Trophoblast cell (in vitro differentiated cells and primary cell): Measurements from ENCODE around the gene BAIAP2.

ENCODE experiments used
- DNase-seq, 2 donors: peaks; one replicate each; pipeline ENCODE4 v3.0.0-alpha.2; 2016
- H2AFZ ChIP-seq: 2 replicates; pipeline ENCODE4 v1.6.1; 2013; ENCODE audit warnings: low read length, moderate library complexity, mild to moderate bottlenecking; ENCODE audit not compliant: insufficient read depth, poor library complexity
- H2AK5ac ChIP-seq: 2 replicates; pipeline ENCODE4 v1.6.1; 2013; ENCODE audit warnings: mild to moderate bottlenecking, low read length
- H2BK120ac ChIP-seq: 2 replicates; pipeline ENCODE4 v1.6.1; 2013; ENCODE audit warnings: low read length, mild to moderate bottlenecking, moderate library complexity; ENCODE audit not compliant: insufficient read depth, poor library complexity
- H2BK12ac ChIP-seq: 2 replicates; pipeline ENCODE4 v1.6.1; 2013; ENCODE audit warnings: mild to moderate bottlenecking, low read length, moderate library complexity
- H2BK5ac ChIP-seq: 2 replicates; pipeline ENCODE4 v1.6.1; 2013; ENCODE audit warnings: low read length, low read depth, moderate library complexity, mild to moderate bottlenecking; ENCODE audit not compliant: poor library complexity
- H3K14ac ChIP-seq: 2 replicates; pipeline ENCODE4 v1.6.1; 2013; ENCODE audit warnings: mild to moderate bottlenecking, low read length
- H3K18ac ChIP-seq: 2 replicates; pipeline ENCODE4 v1.6.1; 2013; ENCODE audit warnings: mild to moderate bottlenecking, low read length
- H3K23ac ChIP-seq: 2 replicates; pipeline ENCODE4 v1.6.1; 2013; ENCODE audit warnings: low read length
- H3K27ac ChIP-seq: 2 replicates; pipeline ENCODE4 v1.5.1; 2013; ENCODE audit warnings: low read depth, mild to moderate bottlenecking, inconsistent platforms, low read length, moderate library complexity
- H3K27me3 ChIP-seq: 2 replicates; pipeline ENCODE4 v1.6.1; 2013; ENCODE audit warnings: inconsistent platforms, mild to moderate bottlenecking, low read length, moderate library complexity; ENCODE audit not compliant: insufficient read depth
- H3K36me3 ChIP-seq, 2 experiments: 1 replicate in 1 of 2; 2 replicates in 1 of 2; pipeline ENCODE4 v1.6.1; 2013; ENCODE audit warnings: low read length in 2 of 2, mild to moderate bottlenecking in 2 of 2, moderate library complexity in 1 of 2; ENCODE audit not compliant: insufficient read depth in 2 of 2, control insufficient read depth in 1 of 2
- H3K4ac ChIP-seq: 2 replicates; pipeline ENCODE4 v1.6.1; 2013; ENCODE audit warnings: low read depth, mild to moderate bottlenecking, low read length, moderate library complexity
- H3K4me1 ChIP-seq, 2 experiments: 1 replicate in 1 of 2; 2 replicates in 1 of 2; pipeline ENCODE4 v1.6.1; 2013; ENCODE audit warnings: low read length in 2 of 2, mild to moderate bottlenecking in 2 of 2, moderate library complexity in 1 of 2; ENCODE audit not compliant: insufficient read depth in 2 of 2, control insufficient read depth in 1 of 2
- H3K4me2 ChIP-seq: 2 replicates; pipeline ENCODE4 v1.6.1; 2013; ENCODE audit warnings: inconsistent platforms, mild to moderate bottlenecking, low read length, moderate library complexity
- H3K4me3 ChIP-seq: 2 replicates; pipeline ENCODE4 v1.5.1; 2013; ENCODE audit warnings: mild to moderate bottlenecking, low read depth, low read length, inconsistent platforms
- H3K79me1 ChIP-seq: one replicate; pipeline ENCODE4 v1.6.1; 2013; ENCODE audit warnings: low read length
- H3K79me2 ChIP-seq: 2 replicates; pipeline ENCODE4 v1.6.1; 2013; ENCODE audit warnings: low read length, mild to moderate bottlenecking; ENCODE audit not compliant: control insufficient read depth, insufficient read depth, poor library complexity
- H3K9ac ChIP-seq: 2 replicates; pipeline ENCODE4 v1.6.1; 2013; ENCODE audit warnings: mild to moderate bottlenecking, low read length
- H3K9me3 ChIP-seq: 2 replicates; pipeline ENCODE4 v1.6.1; 2013; ENCODE audit warnings: low read depth, mild to moderate bottlenecking, control low read depth, inconsistent platforms, low read length; ENCODE audit not compliant: insufficient read depth
- H4K12ac ChIP-seq: 2 replicates; pipeline ENCODE4 v1.6.1; 2013; ENCODE audit warnings: low read depth, mild to moderate bottlenecking, low read length, moderate library complexity
- H4K8ac ChIP-seq: 2 replicates; pipeline ENCODE4 v1.6.1; 2013; ENCODE audit warnings: low read depth, mild to moderate bottlenecking, low read length, moderate library complexity
- H4K91ac ChIP-seq: one replicate; pipeline ENCODE4 v1.6.1; 2013; ENCODE audit warnings: low read depth, mild to moderate bottlenecking, low read length, moderate library complexity
- WGBS: extraction: QIAGEN DNeasy Blood & Tissue Kit; methylation state at CpG from one replicate; pipeline ENCODE4 v1.1.7; 2013; ENCODE audit warnings: missing lambda C conversion rate; ENCODE audit not compliant: insufficient read length, insufficient coverage; ENCODE audit errors: extremely low coverage; 5-methylcytosine and 5-hydroxymethylcytosine counted together

BAIAP2 gene

DNA sequence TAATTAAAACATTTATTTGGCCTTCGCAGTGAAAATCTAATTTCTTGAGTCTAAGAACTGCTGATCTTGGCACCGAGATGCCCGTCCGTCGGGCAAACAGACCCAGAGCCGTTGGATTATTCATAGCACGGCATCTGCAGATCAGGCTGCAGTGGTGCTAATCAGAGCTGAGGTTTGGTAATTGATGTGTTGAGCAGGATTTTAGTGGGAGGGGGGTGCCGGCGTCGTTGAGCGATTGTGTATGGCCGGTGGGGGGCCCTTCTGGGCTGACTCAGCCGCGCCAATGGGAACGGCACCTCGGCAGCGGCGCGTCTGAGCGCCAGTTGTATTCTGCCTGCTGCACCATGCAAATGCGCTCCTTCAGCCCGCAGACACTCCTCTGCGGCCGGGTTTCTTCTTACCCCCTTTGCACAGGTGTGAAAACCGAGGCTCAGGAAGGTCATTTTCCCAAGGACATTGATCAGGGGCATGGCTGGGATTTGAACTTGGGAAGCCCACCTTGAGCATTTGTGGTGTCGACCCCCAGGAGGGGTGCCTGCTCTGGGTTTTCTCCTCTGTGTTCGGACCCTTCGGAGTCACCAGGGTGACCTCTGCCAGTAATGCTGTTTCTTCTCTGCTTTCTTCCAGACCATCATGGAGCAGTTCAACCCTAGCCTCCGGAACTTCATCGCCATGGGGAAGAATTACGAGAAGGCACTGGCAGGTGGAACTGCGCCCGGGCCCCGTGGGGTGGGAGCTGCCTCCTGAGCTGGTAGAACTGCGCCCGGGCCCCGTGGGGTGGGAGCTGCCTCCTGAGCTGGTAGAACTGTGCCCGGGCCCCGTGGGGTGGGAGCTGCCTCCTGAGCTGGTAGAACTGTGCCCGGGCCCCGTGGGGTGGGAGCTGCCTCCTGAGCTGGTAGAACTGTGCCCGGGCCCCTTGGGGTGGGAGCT lies 18.4 kb downstream of the BAIAP2 start:
- Histone ChIP-seq H3K18ac (no peak overlapping the region), H3K4me1 (peaks cover 33 to 39% of the 10 kb centered on the region in 2 experiments), H3K27me3 (no peaks in the 10 kb centered on the region), H4K91ac (no peak overlapping the region), H3K27ac (no peak overlapping the region), H4K8ac (no peak overlapping the region), H4K12ac (no peak overlapping the region), H2AK5ac (no peak overlapping the region), H3K9ac (no peak overlapping the region), H3K4ac (no peak overlapping the region), H3K4me3 (no peak overlapping the region), H3K4me2 (no peak overlapping the region), H2AFZ (no peak overlapping the region), H2BK12ac (no peak overlapping the region), H2BK5ac (no peak overlapping the region), H3K23ac (no peak overlapping the region), H3K9me3 (peaks cover 3% of the 10 kb centered on the region), H3K79me1 (peaks cover 5% of the 10 kb centered on the region), H2BK120ac (no peak overlapping the region), H3K79me2 (peaks cover 3% of the 10 kb centered on the region), H3K14ac (no peak overlapping the region), H3K36me3 (peaks cover 11 to 17% of the 10 kb centered on the region in 2 experiments)
- no CpG with 5 or more reads among the region's 42 CpGs for WGBS
- DNase-seq: no peak

DNA sequence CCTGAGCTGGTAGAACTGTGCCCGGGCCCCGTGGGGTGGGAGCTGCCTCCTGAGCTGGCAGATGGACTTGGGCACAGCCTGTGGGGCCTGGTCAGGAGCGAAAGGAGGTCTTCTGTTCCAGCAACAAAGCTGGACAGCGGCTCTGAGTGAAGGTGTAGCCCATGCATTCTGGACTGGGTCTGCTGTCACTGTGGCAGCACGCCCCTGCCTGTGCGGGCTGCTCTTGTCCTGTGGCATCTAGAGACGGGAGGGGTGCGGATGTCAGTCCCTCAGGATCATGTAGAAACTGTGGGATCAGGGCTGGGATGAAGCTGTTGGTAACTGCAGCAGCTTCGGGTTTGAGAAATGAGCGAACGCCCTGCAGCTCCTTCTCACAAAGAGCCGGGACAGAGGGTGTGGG lies 19.4 kb downstream of the BAIAP2 start:
- H4K12ac ChIP-seq: no peak overlapping the region
- no peak overlapping the region for H3K18ac ChIP-seq
- peaks cover 5% of the 10 kb centered on the region for H3K79me1 ChIP-seq
- H4K91ac ChIP-seq: no peak overlapping the region
- H3K36me3 ChIP-seq: peaks cover 21 to 27% of the 10 kb centered on the region in 2 experiments
- H3K4me2 ChIP-seq: no peak overlapping the region
- no peak overlapping the region for H3K27ac ChIP-seq
- H3K4me3 ChIP-seq: no peak overlapping the region
- H3K4ac ChIP-seq: no peak overlapping the region
- H2BK120ac ChIP-seq: no peak overlapping the region
- no peak overlapping the region for H2BK12ac ChIP-seq
- no peak overlapping the region for H2AFZ ChIP-seq
- H3K14ac ChIP-seq: no peak overlapping the region
- peaks cover 3% of the 10 kb centered on the region for H3K9me3 ChIP-seq
- no peak overlapping the region for H3K23ac ChIP-seq
- H3K27me3 ChIP-seq: no peaks in the 10 kb centered on the region
- no CpG with 5 or more reads among the region's 12 CpGs for WGBS
- peaks cover 34 to 38% of the 10 kb centered on the region in 2 experiments for H3K4me1 ChIP-seq
- H3K9ac ChIP-seq: no peak overlapping the region
- DNase-seq: no peak
- no peak overlapping the region for H4K8ac ChIP-seq
- peaks cover 3% of the 10 kb centered on the region for H3K79me2 ChIP-seq
- no peak overlapping the region for H2BK5ac ChIP-seq
- H2AK5ac ChIP-seq: no peak overlapping the region

DNA sequence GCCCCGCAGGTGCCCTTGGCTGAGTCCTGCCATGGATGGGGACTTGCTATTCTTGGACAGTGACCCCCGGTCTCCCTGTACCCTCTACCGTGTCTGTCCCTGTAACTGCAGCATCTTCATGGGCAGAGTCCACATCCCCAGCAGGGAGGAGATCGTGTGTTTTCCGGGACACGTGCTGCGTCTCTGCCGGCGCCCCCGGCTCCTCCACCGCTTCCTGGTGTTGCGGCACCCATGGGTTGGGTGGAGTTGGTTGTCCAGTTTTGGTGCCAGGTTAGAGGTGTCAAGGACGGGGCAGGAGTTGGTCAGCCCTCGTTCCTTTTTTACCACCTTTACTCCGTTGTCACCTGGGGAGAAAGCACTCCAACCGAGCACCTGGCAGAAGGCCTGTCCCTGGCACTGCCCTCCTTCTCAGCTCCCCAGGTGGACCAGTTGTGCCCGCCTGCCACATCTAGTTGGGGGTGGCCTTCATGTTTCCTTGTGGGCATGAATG lies 20.0 kb downstream of the BAIAP2 start:
- peaks cover 3% of the 10 kb centered on the region for H3K9me3 ChIP-seq
- no peak overlapping the region for H3K23ac ChIP-seq
- no peak overlapping the region for H4K12ac ChIP-seq
- no peak overlapping the region for H2AFZ ChIP-seq
- H2BK5ac ChIP-seq: no peak overlapping the region
- no peak overlapping the region for H4K8ac ChIP-seq
- H3K79me2 ChIP-seq: peaks cover 1% of the 10 kb centered on the region
- no peak overlapping the region for H3K27ac ChIP-seq
- H3K4me3 ChIP-seq: no peak overlapping the region
- DNase-seq: no peak
- no peak overlapping the region for H3K14ac ChIP-seq
- no peak overlapping the region for H3K18ac ChIP-seq
- H3K9ac ChIP-seq: no peak overlapping the region
- H3K4me1 ChIP-seq: peaks cover 28 to 32% of the 10 kb centered on the region in 2 experiments
- H2AK5ac ChIP-seq: no peak overlapping the region
- H2BK12ac ChIP-seq: no peak overlapping the region
- H3K4ac ChIP-seq: no peak overlapping the region
- WGBS: no CpG with 5 or more reads among the region's 17 CpGs
- peaks cover 25 to 29% of the 10 kb centered on the region in 2 experiments for H3K36me3 ChIP-seq
- no peak overlapping the region for H4K91ac ChIP-seq
- H3K4me2 ChIP-seq: no peak overlapping the region
- peaks cover 5% of the 10 kb centered on the region for H3K79me1 ChIP-seq
- H3K27me3 ChIP-seq: no peaks in the 10 kb centered on the region
- no peak overlapping the region for H2BK120ac ChIP-seq

DNA sequence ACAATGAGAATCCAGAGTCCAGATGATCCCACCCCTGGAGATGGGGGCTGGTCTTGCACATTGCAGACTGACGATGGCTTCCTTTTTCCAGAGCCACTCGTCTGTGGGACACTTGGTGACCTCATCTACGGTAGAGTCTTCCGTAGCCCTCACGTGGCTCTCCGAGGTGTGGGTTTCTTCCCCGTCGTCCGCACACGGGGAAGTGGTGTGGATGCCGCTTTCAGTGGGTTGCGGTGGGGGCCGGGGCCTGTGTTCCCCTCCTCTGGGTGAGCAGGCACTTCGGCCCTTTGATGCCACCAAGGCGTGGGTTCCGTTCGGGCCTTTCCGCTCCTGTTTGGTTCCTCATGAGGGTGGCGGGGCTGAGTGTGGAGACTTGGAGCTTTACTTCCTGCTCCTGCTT lies 21.4 kb downstream of the BAIAP2 start:
- no peak overlapping the region for H2BK5ac ChIP-seq
- peaks cover 1% of the 10 kb centered on the region for H3K79me2 ChIP-seq
- no peak overlapping the region for H4K12ac ChIP-seq
- peaks cover 3% of the 10 kb centered on the region for H3K9me3 ChIP-seq
- H3K14ac ChIP-seq: no peak overlapping the region
- peak in 1 of 2 donors; percentile 23 for DNase-seq
- no peak overlapping the region for H3K23ac ChIP-seq
- H4K8ac ChIP-seq: no peak overlapping the region
- H3K4ac ChIP-seq: no peak overlapping the region
- H2AFZ ChIP-seq: no peak overlapping the region
- H3K4me3 ChIP-seq: no peak overlapping the region
- H2BK12ac ChIP-seq: no peak overlapping the region
- peaks cover 28 to 36% of the 10 kb centered on the region in 2 experiments for H3K36me3 ChIP-seq
- no peak overlapping the region for H2BK120ac ChIP-seq
- H4K91ac ChIP-seq: no peak overlapping the region
- H3K18ac ChIP-seq: no peak overlapping the region
- no peak overlapping the region for H3K4me2 ChIP-seq
- H2AK5ac ChIP-seq: no peak overlapping the region
- H3K9ac ChIP-seq: no peak overlapping the region
- peaks cover 20 to 21% of the 10 kb centered on the region in 2 experiments for H3K4me1 ChIP-seq
- no peaks in the 10 kb centered on the region for H3K27me3 ChIP-seq
- WGBS: no CpG with 5 or more reads among the region's 19 CpGs
- H3K27ac ChIP-seq: no peak overlapping the region
- H3K79me1 ChIP-seq: peaks cover 5% of the 10 kb centered on the region
